Measurements from ENCODE around the gene DDX39A. TPM values are rescaled to one million over a fixed set of nuclear protein-coding genes. Genes with fewer than 3 reads are reported as not detected.
"Not testable (repeated sequence)": the region's sequence is repeated elsewhere in the genome, so short reads cannot be mapped to it uniquely, and the experiment has no call there.

The DDX39A gene
- total RNA-seq, 1 donor = 60.6 TPM

GRCh38 chr19:14366529-14366928 is 52.6 kb downstream of the DDX39A start:
- TF ChIP-seq CTCF (IDR thresholded peaks at IDR 0.05; ENCODE audit: insufficient read depth, low read length) = no peak
- DNase-seq (ENCODE audit: low read depth) = peak; percentile 69
- no peak overlapping the region for H3K4me3 ChIP-seq (ENCODE audit: low read depth, low read length)

GRCh38 chr19:14364098-14364443 is 55.1 kb downstream of the DDX39A start:
- H3K4me3 ChIP-seq (ENCODE audit: low read depth, low read length); DNase-seq (ENCODE audit: low read depth): not testable (repeated sequence)

- peak; percentile 74 for DNase-seq (ENCODE audit: low read depth)
- TF ChIP-seq CTCF (IDR thresholded peaks at IDR 0.05; ENCODE audit: insufficient read depth, low read length) = no peak
- H3K4me3 ChIP-seq (ENCODE audit: low read depth, low read length) = peak overlapping the region; percentile 14
Measured at GRCh38 chr19:14363183-14364097, 55.7 kb downstream of the DDX39A start.

DNA sequence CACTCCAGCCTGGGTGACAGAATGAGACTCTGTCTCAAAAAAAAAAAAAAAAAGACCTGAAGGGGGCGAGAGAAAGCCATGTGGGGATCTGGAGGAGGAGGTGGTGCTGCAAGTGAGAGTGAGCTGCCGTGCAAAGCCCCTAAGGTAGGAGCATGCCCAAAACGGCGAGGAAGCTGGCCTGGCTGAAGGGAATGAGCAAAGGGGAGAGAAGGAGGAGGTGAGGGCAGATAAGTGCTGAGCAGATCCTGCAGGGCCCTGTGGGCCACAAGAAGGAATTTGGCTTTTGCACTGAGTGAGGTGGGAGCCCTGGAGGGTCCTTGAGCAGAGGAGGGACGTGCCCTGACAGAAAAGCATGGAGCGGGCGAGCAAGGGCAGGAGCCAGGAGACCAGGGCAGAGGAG is 57.3 kb downstream of the DDX39A start:
- no peak for TF ChIP-seq CTCF (IDR thresholded peaks at IDR 0.05; ENCODE audit: insufficient read depth, low read length)

More for the DNA sequence above, 57.3 kb downstream of the DDX39A start:
- DNase-seq (ENCODE audit: low read depth) = peak; percentile 48
- no peak overlapping the region for H3K4me3 ChIP-seq (ENCODE audit: low read depth, low read length)

Other genes with a start within 250 kb of the DDX39A start
- 6.0 and 14.3 TPM in 2 replicates for gene ADGRL1, start 213.2 kb downstream of the DDX39A start, total RNA-seq (ENCODE audit: low replicate concordance)
- 1.2 and 25.8 TPM in 2 replicates for gene ADGRE5, start 37.9 kb downstream of the DDX39A start, total RNA-seq (ENCODE audit: low replicate concordance)
- gene PKN1, start 14.0 kb upstream of the DDX39A start, total RNA-seq (ENCODE audit: low replicate concordance) = 164 and 342 TPM in 2 replicates
- gene PTGER1, start 56.0 kb upstream of the DDX39A start, total RNA-seq (ENCODE audit: low replicate concordance) = 1.9 and 3.4 TPM in 2 replicates
- 93.5 and 119 TPM in 2 replicates for gene GIPC1, start 76.8 kb upstream of the DDX39A start, total RNA-seq (ENCODE audit: low replicate concordance)
- 54.7 and 95.2 TPM in 2 replicates for gene DNAJB1, start 99.1 kb upstream of the DDX39A start, total RNA-seq (ENCODE audit: low replicate concordance)
- gene TECR, start 110.3 kb upstream of the DDX39A start, total RNA-seq (ENCODE audit: low replicate concordance) = 2.9 and 41.8 TPM in 2 replicates
- gene NDUFB7, start 152.7 kb upstream of the DDX39A start, total RNA-seq (ENCODE audit: low replicate concordance) = 100 and 164 TPM in 2 replicates
- 0.09 TPM in 1 of 2 replicates, not detected in the other for gene CLEC17A, start 163.7 kb upstream of the DDX39A start, total RNA-seq (ENCODE audit: low replicate concordance)

All from fibroblast of the aortic adventitia (primary cell).